H1 (cell line): ENCODE results near the gene MS4A18. TPM values are rescaled to one million over a fixed set of nuclear protein-coding genes. Genes with fewer than 3 reads are reported as not detected.

Experiments used
- CTCF ChIA-PET: fragments of 300-600 bp; sonication (Branson Sonifier 250); formaldehyde crosslinking; loops from one replicate; lab custom pipeline; 2021; ENCODE audit not compliant: partially characterized antibody; lab: Charles Lee
- POLR2A ChIA-PET: fragments of 300-600 bp; sonication (Branson Sonifier 250); formaldehyde crosslinking; loops from one replicate; lab custom pipeline; 2021; ENCODE audit warnings: inconsistent platforms; ENCODE audit not compliant: partially characterized antibody; lab: Charles Lee
- DNase-seq, 2 experiments: peaks; one replicate each; pipeline versions ENCODE4 v3.0.0 to v3.0.0-alpha.2; 2010 to 2022; ENCODE audit warnings: low spot score in 2 of 2, low read depth in 1 of 2, mixed read lengths in 1 of 2
- FAIRE-seq: peaks from 2 replicates; lab custom pipeline; 2011; peaks lifted over from hg19 to GRCh38; lab: Jason Lieb, UNC
- H2AFZ ChIP-seq: 2 replicates; pipeline ENCODE4 v1.8.1; 2012; ENCODE audit warnings: low read length, inconsistent platforms
- H2AK5ac ChIP-seq: 2 replicates; pipeline ENCODE4 v1.6.1; 2013; ENCODE audit warnings: low read depth, low read length
- H2BK120ac ChIP-seq: replicated peaks from 2 replicates; pipeline ENCODE3; 2013; ENCODE audit warnings: low read depth, low read length, inconsistent platforms
- H2BK12ac ChIP-seq: 2 replicates; pipeline ENCODE4 v1.6.1; 2013; ENCODE audit warnings: low read depth, low read length
- H2BK15ac ChIP-seq: 2 replicates; pipeline ENCODE4 v1.6.1; 2013; ENCODE audit warnings: low read length
- H2BK20ac ChIP-seq: 2 replicates; pipeline ENCODE4 v1.6.1; 2013; ENCODE audit warnings: low read length
- H2BK5ac ChIP-seq: 2 replicates; pipeline ENCODE4 v1.6.1; 2013; ENCODE audit warnings: low read depth, low read length
- H3K14ac ChIP-seq: 2 replicates; pipeline ENCODE4 v1.6.1; 2013; ENCODE audit warnings: inconsistent platforms; ENCODE audit not compliant: insufficient read length
- H3K18ac ChIP-seq: 2 replicates; pipeline ENCODE4 v1.6.1; 2013; ENCODE audit warnings: low read length; ENCODE audit errors: extremely low read depth
- H3K23ac ChIP-seq: 2 replicates; pipeline ENCODE4 v1.6.1; 2013; ENCODE audit warnings: inconsistent platforms; ENCODE audit not compliant: insufficient read length
- H3K23me2 ChIP-seq: 2 replicates; pipeline ENCODE4 v1.6.1; 2013; ENCODE audit warnings: low read depth, low read length
- H3K27ac ChIP-seq: 2 replicates; pipeline ENCODE4 v1.6.1; 2011; ENCODE audit warnings: low read depth, low read length, inconsistent platforms
- H3K27me3 ChIP-seq, 4 experiments: replicated peaks in 1 of 4; 1 replicate in 1 of 4; 2 replicates in 3 of 4; pipeline versions ENCODE4 v1.6.1 to v1.8.1; 2011 to 2013; ENCODE audit warnings: low read length in 3 of 4, mild to moderate bottlenecking in 3 of 4, inconsistent platforms in 2 of 4, mixed read lengths in 2 of 4, moderate library complexity in 1 of 4; ENCODE audit not compliant: control insufficient read depth in 3 of 4, insufficient read depth in 3 of 4; ENCODE audit errors: extremely low read depth in 1 of 4
- H3K36me3 ChIP-seq, 4 experiments: 2 replicates each; pipeline versions ENCODE4 v1.6.1 to v1.8.1; 2011 to 2013; ENCODE audit warnings: mild to moderate bottlenecking in 4 of 4, low read length in 3 of 4, moderate library complexity in 2 of 4, control low read depth in 1 of 4, inconsistent platforms in 1 of 4; ENCODE audit not compliant: insufficient read depth in 4 of 4, control insufficient read depth in 2 of 4
- H3K4ac ChIP-seq: replicated peaks from 2 replicates; pipeline ENCODE3; 2013; ENCODE audit warnings: low read length, low read depth, mixed read lengths, inconsistent platforms; ENCODE audit not compliant: insufficient read length
- H3K4me1 ChIP-seq, 4 experiments: replicated peaks in 1 of 4; 1 replicate in 1 of 4; 2 replicates in 3 of 4; pipeline versions ENCODE4 v1.6.1 to v1.8.1; 2011 to 2013; ENCODE audit warnings: low read length in 3 of 4, inconsistent platforms in 2 of 4, mixed read lengths in 1 of 4; ENCODE audit not compliant: insufficient read depth in 4 of 4, control insufficient read depth in 3 of 4
- H3K4me2 ChIP-seq, 2 experiments: 2 replicates each; pipeline versions ENCODE4 v1.6.1 to v1.8.1; 2011 to 2013; ENCODE audit warnings: low read depth in 2 of 2, low read length in 2 of 2, control low read depth in 1 of 2, inconsistent platforms in 1 of 2, mild to moderate bottlenecking in 1 of 2; ENCODE audit not compliant: insufficient read depth in 1 of 2
- H3K4me3 ChIP-seq, 4 experiments: fragments of 200-600, 300-600 bp in 1 of 4; sonication (generic), shearing (Covaris generic), sonication (Bioruptor Twin) in 1 of 4; 2 replicates each; pipeline versions ENCODE4 v1.5.1 to v1.8.1; 2011 to 2016; ENCODE audit warnings: low read length in 4 of 4, low read depth in 3 of 4, control low read depth in 2 of 4, inconsistent platforms in 2 of 4, mild to moderate bottlenecking in 2 of 4, mixed read lengths in 1 of 4, moderate library complexity in 1 of 4; ENCODE audit not compliant: insufficient read depth in 2 of 4; ENCODE audit errors: extremely low read depth in 1 of 4
- H3K56ac ChIP-seq: replicated peaks from 2 replicates; pipeline ENCODE3; 2013; ENCODE audit warnings: low read depth, mild to moderate bottlenecking, mixed read lengths, low read length, inconsistent platforms; ENCODE audit not compliant: insufficient read length
- H3K79me1 ChIP-seq: 2 replicates; pipeline ENCODE4 v1.6.1; 2013; ENCODE audit warnings: low read depth, low read length, control low read depth
- H3K79me2 ChIP-seq, 2 experiments: 2 replicates each; pipeline versions ENCODE4 v1.6.1 to v1.8.1; 2012 to 2013; ENCODE audit warnings: low read length in 2 of 2, mild to moderate bottlenecking in 2 of 2, inconsistent platforms in 1 of 2; ENCODE audit not compliant: insufficient read depth in 2 of 2, control insufficient read depth in 1 of 2
- H3K9ac ChIP-seq, 4 experiments: replicated peaks in 1 of 4; 1 replicate in 1 of 4; 2 replicates in 3 of 4; pipeline versions ENCODE4 v1.6.1 to v1.8.1; 2011 to 2013; ENCODE audit warnings: low read depth in 3 of 4, low read length in 3 of 4, control low read depth in 2 of 4, mild to moderate bottlenecking in 2 of 4, moderate library complexity in 2 of 4, inconsistent platforms in 1 of 4; ENCODE audit errors: extremely low read depth in 1 of 4
- H3K9me3 ChIP-seq, 2 experiments: 2 replicates each; pipeline versions ENCODE4 v1.6.1 to v1.8.1; 2012 to 2013; ENCODE audit warnings: mild to moderate bottlenecking in 2 of 2, moderate library complexity in 2 of 2, control low read depth in 1 of 2, inconsistent platforms in 1 of 2, low read depth in 1 of 2, low read length in 1 of 2, mixed read lengths in 1 of 2; ENCODE audit not compliant: insufficient read depth in 2 of 2
- H4K20me1 ChIP-seq, 2 experiments: replicated peaks in 1 of 2; 2 replicates each; pipeline versions ENCODE3 to v1.8.1; 2011 to 2013; ENCODE audit warnings: inconsistent platforms in 2 of 2, low read length in 2 of 2, mild to moderate bottlenecking in 1 of 2; ENCODE audit not compliant: insufficient read depth in 2 of 2, control insufficient read depth in 1 of 2
- H4K5ac ChIP-seq: 2 replicates; pipeline ENCODE4 v1.6.1; 2013; ENCODE audit warnings: low read length, low read depth, mixed read lengths, inconsistent platforms; ENCODE audit not compliant: insufficient read length
- H4K8ac ChIP-seq: 2 replicates; pipeline ENCODE4 v1.8.0; 2013; ENCODE audit warnings: mild to moderate bottlenecking, moderate library complexity, low read length, inconsistent platforms; ENCODE audit not compliant: insufficient read depth; ENCODE audit errors: extremely low read depth
- H4K91ac ChIP-seq: replicated peaks from 2 replicates; pipeline ENCODE3; 2013; ENCODE audit warnings: low read length, mixed read lengths, inconsistent platforms; ENCODE audit not compliant: insufficient read length
- CHD7 ChIP-seq: fragments of 300-600 bp; sonication (generic); IDR thresholded peaks from 2 replicates; pipeline ENCODE4 v1.7.1; 2012; ENCODE audit warnings: low read length, moderate library complexity, mild to moderate bottlenecking, inconsistent platforms; ENCODE audit not compliant: insufficient replicate concordance
- polyA plus RNA-seq, 7 experiments: library from polyadenylated mRNA; depleted of rRNA in 3 of 7; stranded (reverse) in 5 of 7; unstranded in 2 of 7; fragments of >200 nt in 5 of 7; fragments of 200-250 nt in 2 of 7; gene quantifications; 1 replicate in 5 of 7; 2 replicates in 1 of 7; 4 replicates in 1 of 7; pipeline versions ENCODE4 v1.2.1 to v1.2.3, GENCODE V29; 2011 to 2013; ENCODE audit warnings: missing spikeins in 2 of 7, mixed read lengths in 2 of 7
- total RNA-seq: library from RNA; stranded (reverse); fragmentation: NEBNext Ultra II Directional; extraction: Animal tissue kit (Norgen Biotek cat#: 25700); gene quantifications from 2 replicates; pipeline ENCODE4 v1.2.1, GENCODE V29; 2021

Gene MS4A18
- total and polyA plus RNA-seq, 2 of the 8 experiments (the other 6 are each of a cell fraction or from before 2014, with no cell fraction given) = not detected

GRCh38 chr11:60679879-60680278, 44.6 kb upstream of the MS4A18 start:
- Histone ChIP-seq H2BK20ac (no peak overlapping the region), H3K4me3 (no peak overlapping the region), H3K9me3 (peaks cover 20 to 31% of the 10 kb centered on the region in 2 experiments), H2AFZ (no peak overlapping the region), H3K56ac (no peak overlapping the region), H3K18ac (no peak overlapping the region), H3K36me3 (no peaks in the 10 kb centered on the region), H3K79me2 (no peaks in the 10 kb centered on the region), H2AK5ac (no peak overlapping the region), H2BK120ac (no peak overlapping the region), H3K4ac (no peak overlapping the region), H3K79me1 (no peaks in the 10 kb centered on the region), H3K23ac (no peak overlapping the region), H4K8ac (no peak overlapping the region), H2BK15ac (no peak overlapping the region), H3K9ac (no peak overlapping the region), H3K23me2 (no peaks in the 10 kb centered on the region), H2BK5ac (no peak overlapping the region), H4K91ac (no peak overlapping the region), H4K20me1 (no peaks in the 10 kb centered on the region), H2BK12ac (no peak overlapping the region), H3K27ac (no peak overlapping the region), H4K5ac (no peak overlapping the region), H3K14ac (no peak overlapping the region), H3K4me2 (no peak overlapping the region), H3K27me3 (no peaks in the 10 kb centered on the region), H3K4me1 (no peaks in the 10 kb centered on the region)
- DNase-seq (no peak), FAIRE-seq (no peak)
- ChIA-PET CTCF (interaction anchor here (1.1 kb wide), 2 partner anchors 12 to 21 kb away, joined by 3 read pairs; no protein-coding TSS in a partner anchor), POLR2A (no interaction called here)
- TF ChIP-seq CHD7 = no peak
